Activated CD8-positive, alpha-beta memory T cell treated with anti-CD3 and anti-CD28 coated beads, Interleukin-2, amount 50 U/mL, for 1 hour (primary cell): Measurements from ENCODE around the gene SLC12A4.

ENCODE experiments used
- DNase-seq: peaks from one replicate; pipeline ENCODE4 v3.0.0-alpha.2; 2020; ENCODE audit errors: extremely low read depth

SLC12A4 gene

GRCh38 chr16:67963292-67963661, 5.2 kb downstream of the SLC12A4 start:
- no peak for DNase-seq

- DNase-seq = no peak
Measured at GRCh38 chr16:67962135-67962534, 6.3 kb downstream of the SLC12A4 start.

- no peak for DNase-seq
Measured at GRCh38 chr16:67961551-67961957, 6.9 kb downstream of the SLC12A4 start.

- DNase-seq = no peak
Measured at GRCh38 chr16:67959536-67960329, 8.7 kb downstream of the SLC12A4 start.

- no peak for DNase-seq
Measured at GRCh38 chr16:67957622-67958021, 10.8 kb downstream of the SLC12A4 start.

GRCh38 chr16:67954421-67955196, 13.8 kb downstream of the SLC12A4 start:
- no peak for DNase-seq

GRCh38 chr16:67953641-67954375, 14.6 kb downstream of the SLC12A4 start:
- DNase-seq = no peak

GRCh38 chr16:67951485-67951884, 17.0 kb downstream of the SLC12A4 start:
- no peak for DNase-seq

- DNase-seq = no peak
Measured at GRCh38 chr16:67950335-67950843, 18.0 kb downstream of the SLC12A4 start.

GRCh38 chr16:67949645-67950044, 18.8 kb downstream of the SLC12A4 start:
- no peak for DNase-seq

- DNase-seq = no peak
Measured at GRCh38 chr16:67948015-67948414, 20.4 kb downstream of the SLC12A4 start.

GRCh38 chr16:67946966-67947558, 21.4 kb downstream of the SLC12A4 start:
- no peak for DNase-seq

GRCh38 chr16:67946128-67946569, 22.3 kb downstream of the SLC12A4 start:
- no peak for DNase-seq

GRCh38 chr16:67945392-67945933, 23.0 kb downstream of the SLC12A4 start:
- DNase-seq = no peak

- DNase-seq = no peak
Measured at GRCh38 chr16:67944690-67945391, 23.6 kb downstream of the SLC12A4 start.

GRCh38 chr16:67943619-67944504, 24.6 kb downstream of the SLC12A4 start, which contains the start of gene LCAT:
Gene LCAT (minus strand): TSS chr16:67944120. CDS start chr16:67944101, 19 bp downstream.
- no peak for DNase-seq

GRCh38 chr16:67943256-67943618, 25.2 kb downstream of the SLC12A4 start:
- DNase-seq = no peak

- no peak for DNase-seq
Measured at GRCh38 chr16:67942510-67943255, 25.8 kb downstream of the SLC12A4 start.

GRCh38 chr16:67942200-67942509, 26.3 kb downstream of the SLC12A4 start:
- no peak for DNase-seq
